Cardiac muscle cell (in vitro differentiated cells and primary cell): Measurements from ENCODE around the gene DCTN1. TPM values are rescaled to one million over a fixed set of nuclear protein-coding genes. Genes with fewer than 3 reads are reported as not detected.

ENCODE experiments used
- DNase-seq, 2 donors: peaks; one replicate each; pipeline versions ENCODE4 v3.0.0 to v3.0.0-alpha.2; 2010 to 2017; ENCODE audit warnings: low read depth in 1 of 2, low spot score in 1 of 2
- H3K27ac ChIP-seq: fragments of 200-600 bp; sonication (generic); 2 replicates; pipeline ENCODE4 v1.5.1; 2016
- H3K27me3 ChIP-seq: fragments of 200-600 bp; sonication (generic); 2 replicates; pipeline ENCODE4 v1.6.0; 2016; ENCODE audit warnings: control low read depth
- H3K36me3 ChIP-seq: fragments of 200-600 bp; sonication (generic); 2 replicates; pipeline ENCODE4 v1.5.1; 2016; ENCODE audit warnings: control low read depth
- H3K4me1 ChIP-seq: fragments of 200-600 bp; sonication (generic); 2 replicates; pipeline ENCODE4 v1.8.1; 2017; ENCODE audit warnings: low read depth, mild to moderate bottlenecking, mixed run types
- H3K4me3 ChIP-seq: fragments of 200-600 bp; sonication (generic); 2 replicates; pipeline ENCODE4 v1.5.1; 2016; ENCODE audit warnings: mild to moderate bottlenecking
- H3K9me3 ChIP-seq: fragments of 200-600 bp; sonication (generic); 2 replicates; pipeline ENCODE4 v1.5.1; 2017; ENCODE audit warnings: low read depth, mild to moderate bottlenecking, control low read depth
- polyA plus RNA-seq: library from polyadenylated mRNA; unstranded; fragments of >200 nt; fragmentation: Nextera tagmentation; extraction: Ambion mirVana; gene quantifications from 2 replicates; pipeline ENCODE4 v1.2.1, GENCODE V29; 2016
- total RNA-seq: library from RNA; depleted of rRNA; stranded (reverse); fragments of >200 nt; gene quantifications from 2 replicates; pipeline ENCODE4 v1.2.3, GENCODE V29; 2016
- TF ChIP-seq, protein P1 (sequence below): IDR thresholded peaks from 2 replicates; pipeline ENCODE4 v1.5.1; 2012; ENCODE audit warnings: low read depth, mild to moderate bottlenecking, low read length

The DCTN1 gene
- total and polyA plus RNA-seq, 2 experiments from 2014 or later, result 156 to 164 TPM

DNA sequence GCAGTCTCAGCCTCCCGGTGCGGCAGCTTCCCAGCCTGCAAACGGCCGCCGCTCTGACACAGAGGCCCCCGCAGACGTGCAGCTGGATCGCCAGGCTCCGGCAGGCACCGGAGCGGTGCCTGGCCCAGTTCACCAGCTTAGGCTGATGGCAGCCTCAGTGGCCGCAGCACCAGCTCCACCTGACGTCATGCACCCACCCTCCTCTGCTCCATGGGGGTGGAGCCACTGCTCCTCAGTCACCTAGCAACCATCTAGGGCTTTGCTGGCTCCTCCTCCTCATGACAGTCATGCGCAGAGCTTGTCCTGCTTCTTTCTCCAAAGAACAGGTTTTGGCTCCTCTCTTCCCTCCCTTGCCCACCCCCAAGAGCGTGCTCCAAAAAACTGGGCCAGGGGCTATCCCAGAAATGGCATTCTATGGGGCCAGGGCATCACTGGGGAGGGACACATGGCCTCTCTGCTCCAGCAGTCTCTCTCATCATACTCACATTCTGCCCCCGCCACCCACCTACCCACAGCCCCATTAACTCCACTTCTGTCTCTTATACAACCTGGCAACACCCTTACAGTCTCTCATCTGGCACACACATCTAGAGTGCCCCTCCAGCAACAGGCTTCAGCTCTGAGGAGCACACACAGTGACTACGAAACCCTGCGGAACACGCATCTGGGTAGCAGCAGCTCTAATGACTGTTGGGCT is 5.5 kb downstream of the DCTN1 start:
- Histone ChIP-seq H3K36me3 (peaks cover 17% of the 10 kb centered on the region), H3K9me3 (no peaks in the 10 kb centered on the region), H3K4me3 (peak overlapping the region; percentile 20), H3K27ac (peak overlapping the region; percentile 67), H3K27me3 (no peaks in the 10 kb centered on the region), H3K4me1 (peaks cover 35% of the 10 kb centered on the region)
- TF ChIP-seq, protein P1, sequence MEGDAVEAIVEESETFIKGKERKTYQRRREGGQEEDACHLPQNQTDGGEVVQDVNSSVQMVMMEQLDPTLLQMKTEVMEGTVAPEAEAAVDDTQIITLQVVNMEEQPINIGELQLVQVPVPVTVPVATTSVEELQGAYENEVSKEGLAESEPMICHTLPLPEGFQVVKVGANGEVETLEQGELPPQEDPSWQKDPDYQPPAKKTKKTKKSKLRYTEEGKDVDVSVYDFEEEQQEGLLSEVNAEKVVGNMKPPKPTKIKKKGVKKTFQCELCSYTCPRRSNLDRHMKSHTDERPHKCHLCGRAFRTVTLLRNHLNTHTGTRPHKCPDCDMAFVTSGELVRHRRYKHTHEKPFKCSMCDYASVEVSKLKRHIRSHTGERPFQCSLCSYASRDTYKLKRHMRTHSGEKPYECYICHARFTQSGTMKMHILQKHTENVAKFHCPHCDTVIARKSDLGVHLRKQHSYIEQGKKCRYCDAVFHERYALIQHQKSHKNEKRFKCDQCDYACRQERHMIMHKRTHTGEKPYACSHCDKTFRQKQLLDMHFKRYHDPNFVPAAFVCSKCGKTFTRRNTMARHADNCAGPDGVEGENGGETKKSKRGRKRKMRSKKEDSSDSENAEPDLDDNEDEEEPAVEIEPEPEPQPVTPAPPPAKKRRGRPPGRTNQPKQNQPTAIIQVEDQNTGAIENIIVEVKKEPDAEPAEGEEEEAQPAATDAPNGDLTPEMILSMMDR, result no peak
- peak; percentile 78 to 89 for DNase-seq

DNA sequence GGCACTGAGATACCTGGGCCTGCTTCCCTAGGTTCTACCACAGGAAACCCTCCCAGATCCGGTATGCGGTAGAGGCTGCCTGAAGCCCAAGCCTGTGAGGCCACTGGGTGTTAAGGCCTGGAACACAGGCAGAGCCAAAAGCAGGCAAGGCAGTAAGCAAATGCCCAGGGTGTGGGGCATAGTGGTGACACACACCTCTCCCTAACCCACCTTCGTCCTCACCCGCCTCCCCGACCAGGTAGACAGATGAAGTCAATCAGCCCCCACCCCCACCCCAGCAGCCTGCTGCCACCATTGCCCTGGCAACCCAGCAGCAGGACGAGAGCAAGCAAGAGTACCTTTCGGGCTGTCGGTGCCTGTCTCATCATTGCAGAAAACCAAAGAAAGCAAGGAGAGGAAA is 6.1 kb downstream of the DCTN1 start:
- H3K36me3 ChIP-seq, result peaks cover 22% of the 10 kb centered on the region
- peak overlapping the region; percentile 54 for H3K27ac ChIP-seq
- peak overlapping the region; percentile 20 for H3K4me3 ChIP-seq
- DNase-seq, result no peak
- no peaks in the 10 kb centered on the region for H3K27me3 ChIP-seq
- TF ChIP-seq, protein P1, result no peak
- H3K9me3 ChIP-seq, result no peaks in the 10 kb centered on the region
- H3K4me1 ChIP-seq, result peaks cover 28% of the 10 kb centered on the region

DNA sequence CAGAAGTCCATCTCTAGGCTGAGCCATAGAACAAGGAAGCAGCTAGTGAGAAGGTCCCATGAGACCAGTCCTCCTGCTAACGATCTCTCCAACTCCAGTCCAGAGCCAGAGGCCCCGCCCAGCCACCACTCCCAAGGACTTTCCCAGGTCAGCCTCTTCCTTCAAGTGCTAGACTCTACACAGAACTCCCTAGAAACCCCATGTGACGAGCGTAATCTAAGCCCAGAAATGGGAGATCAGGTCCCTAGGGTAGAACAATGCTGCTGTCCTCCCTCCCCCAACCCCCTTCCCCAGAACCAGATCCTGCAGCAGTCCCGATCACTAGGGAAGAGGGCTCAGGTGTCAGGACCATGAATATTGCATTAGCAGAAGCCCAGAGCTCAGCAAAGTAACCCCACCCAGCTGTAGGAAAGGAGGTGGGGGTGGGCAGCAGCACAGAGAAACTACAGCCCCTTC is 6.9 kb downstream of the DCTN1 start:
- Histone ChIP-seq H3K4me3 (no peak overlapping the region), H3K36me3 (peaks cover 29% of the 10 kb centered on the region), H3K27me3 (no peaks in the 10 kb centered on the region), H3K9me3 (no peaks in the 10 kb centered on the region), H3K4me1 (peaks cover 22% of the 10 kb centered on the region), H3K27ac (peak overlapping the region; percentile 6)
- peak; percentile 27 to 42 for DNase-seq
- TF ChIP-seq, protein P1, result no peak

DNA sequence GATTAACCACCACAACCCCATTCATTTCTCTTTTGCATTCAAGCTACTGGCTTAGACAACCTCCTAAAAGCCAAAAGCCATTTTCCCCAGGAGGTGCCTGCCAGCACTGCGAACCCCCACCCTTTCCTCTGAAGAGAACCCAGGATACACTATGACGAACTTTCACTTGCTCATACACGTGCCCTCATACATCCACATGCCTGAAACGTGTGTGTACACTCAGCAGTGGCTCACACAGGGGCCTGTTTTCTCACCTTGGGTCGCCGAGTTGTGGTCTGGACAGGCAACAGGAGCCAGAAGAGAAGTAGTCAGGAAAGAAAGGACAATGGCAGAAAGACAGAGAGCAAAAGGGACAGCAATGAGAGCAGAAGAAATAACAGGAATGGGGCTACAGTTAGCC is 7.4 kb downstream of the DCTN1 start:
- H3K4me3 ChIP-seq, result no peak overlapping the region
- no peaks in the 10 kb centered on the region for H3K9me3 ChIP-seq
- TF ChIP-seq, protein P1, result no peak
- peaks cover 22% of the 10 kb centered on the region for H3K4me1 ChIP-seq
- H3K36me3 ChIP-seq, result peaks cover 34% of the 10 kb centered on the region
- H3K27ac ChIP-seq, result no peak overlapping the region
- DNase-seq, result no peak
- H3K27me3 ChIP-seq, result no peaks in the 10 kb centered on the region

DNA sequence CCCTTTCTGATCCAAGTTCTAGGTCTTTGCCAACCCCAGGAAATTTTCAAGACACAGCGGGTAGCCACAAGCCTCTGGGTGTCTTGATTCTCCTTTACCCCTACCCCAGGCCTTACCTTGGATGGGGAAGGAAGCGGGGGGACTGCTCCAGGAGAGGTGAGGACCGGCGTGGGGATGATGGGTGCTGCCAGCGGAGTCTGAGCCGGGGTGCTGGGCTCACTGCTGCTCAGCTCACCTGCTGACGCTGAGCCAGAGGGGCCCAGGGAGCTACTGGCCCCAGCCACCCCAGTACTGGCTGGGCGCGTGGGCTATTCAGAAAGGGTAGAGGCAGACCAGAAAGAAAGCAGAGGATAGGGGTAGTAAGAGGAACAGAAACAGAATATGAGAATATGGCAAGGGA is 8.7 kb downstream of the DCTN1 start:
- TF ChIP-seq, protein P1, result no peak
- peaks cover 22% of the 10 kb centered on the region for H3K4me1 ChIP-seq
- no peaks in the 10 kb centered on the region for H3K27me3 ChIP-seq
- peaks cover 39% of the 10 kb centered on the region for H3K36me3 ChIP-seq
- no peak for DNase-seq
- H3K4me3 ChIP-seq, result no peak overlapping the region
- no peaks in the 10 kb centered on the region for H3K9me3 ChIP-seq
- no peak overlapping the region for H3K27ac ChIP-seq
